Stimulated activated naive CD8-positive, alpha-beta T cell treated with anti-CD3 and anti-CD28 coated beads, Interleukin-15, Interleukin-2, amounts not matched to agents 100 ng/mL and 50 ng/mL, for 24 hours (primary cell): ENCODE data around the gene OR8G5.

Experiments
- H3K27ac Mint-ChIP-seq: one replicate; pipeline ENCODE4 v1.8.0; 2021; ENCODE audit warnings: mild to moderate bottlenecking, mixed read lengths
- H3K27me3 Mint-ChIP-seq: one replicate; pipeline ENCODE4 v1.8.0; 2021; ENCODE audit warnings: mixed read lengths
- H3K36me3 Mint-ChIP-seq: one replicate; pipeline ENCODE4 v1.8.0; 2021; ENCODE audit warnings: low read depth, mixed read lengths
- H3K4me1 Mint-ChIP-seq: one replicate; pipeline ENCODE4 v1.8.0; 2021; ENCODE audit warnings: low read depth, mixed read lengths
- H3K4me3 Mint-ChIP-seq: one replicate; pipeline ENCODE4 v1.8.0; 2021; ENCODE audit warnings: mild to moderate bottlenecking, mixed read lengths
- H3K9me3 Mint-ChIP-seq: one replicate; pipeline ENCODE4 v1.8.0; 2021; ENCODE audit warnings: mixed read lengths

Gene OR8G5

DNA sequence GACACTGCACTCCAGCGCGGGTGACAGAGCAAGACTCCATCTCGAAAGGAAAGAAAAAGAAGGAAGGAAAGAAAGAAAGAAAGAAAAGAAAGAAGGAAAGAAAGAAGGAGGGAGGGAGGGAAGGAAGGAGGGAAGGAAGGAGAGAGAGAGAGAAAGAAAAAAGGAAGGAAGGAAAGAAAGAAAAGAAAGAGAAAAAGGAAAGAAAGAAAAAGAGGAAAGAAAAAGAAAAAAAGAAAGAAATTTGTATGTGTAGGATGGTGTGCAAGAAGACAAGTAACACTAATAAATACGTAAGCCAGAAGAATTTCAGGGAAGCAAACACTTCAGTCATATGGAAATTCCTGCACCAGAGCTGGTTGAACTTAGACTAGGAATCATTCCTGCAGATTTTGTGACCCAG, 57.0 kb downstream of the OR8G5 start:
- H3K27me3 Mint-ChIP-seq: peaks cover 10% of the 10 kb centered on the region
- H3K27ac Mint-ChIP-seq: no peak overlapping the region
- no peaks in the 10 kb centered on the region for H3K36me3 Mint-ChIP-seq
- H3K4me3 Mint-ChIP-seq: no peak overlapping the region
- no peaks in the 10 kb centered on the region for H3K4me1 Mint-ChIP-seq
- no peaks in the 10 kb centered on the region for H3K9me3 Mint-ChIP-seq

DNA sequence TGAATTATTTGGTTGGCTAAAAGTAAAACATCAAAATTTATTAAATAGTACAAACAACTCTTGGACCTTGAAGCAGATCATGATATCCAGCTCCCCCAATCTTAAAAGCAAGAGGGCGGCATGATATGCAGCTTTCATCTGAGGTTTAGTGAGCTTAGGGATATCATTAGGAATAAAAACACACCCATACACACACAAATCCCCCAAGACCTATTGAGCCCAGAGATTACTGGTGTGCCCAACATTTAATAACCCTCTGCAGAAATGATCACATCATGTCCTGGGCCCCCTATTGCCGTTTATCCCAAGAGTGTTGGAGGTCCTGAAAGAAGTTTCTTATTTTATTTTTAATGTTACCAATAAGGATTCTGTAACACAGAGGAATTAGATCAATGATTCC, 57.7 kb downstream of the OR8G5 start, which contains the start of gene OR8D1:
Gene OR8D1, minus strand, starts transcription at position 101 of the 400 bp plus-strand sequence. CDS start 3,183 bp downstream, outside the sequence.
- Mint-ChIP-seq H3K27ac (no peak within 1 kb of the TSS), H3K36me3 (no peaks in the 10 kb centered on the region), H3K4me1 (no peaks in the 10 kb centered on the region), H3K4me3 (no peak within 1 kb of the TSS), H3K9me3 (no peaks in the 10 kb centered on the region), H3K27me3 (peaks cover 10% of the 10 kb centered on the region)

DNA sequence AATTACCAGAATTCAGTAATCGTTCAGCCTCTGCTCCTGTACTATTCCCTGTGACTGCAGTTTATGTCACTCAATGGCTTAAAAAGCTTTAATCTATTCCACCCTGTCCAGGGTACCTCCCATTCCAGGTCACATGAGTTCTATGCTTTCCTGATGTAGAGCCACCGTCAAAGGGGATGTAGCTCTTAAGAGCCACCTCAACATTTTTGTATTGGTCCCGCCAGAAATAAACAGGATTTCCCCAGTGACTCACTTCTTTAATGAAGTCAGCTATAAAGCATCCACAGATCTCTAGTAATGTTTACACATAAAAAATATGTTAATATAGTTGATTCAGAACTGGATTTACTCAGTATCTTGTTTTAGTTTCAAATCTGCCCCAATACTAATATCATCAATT, 58.9 kb downstream of the OR8G5 start:
- Mint-ChIP-seq H3K9me3 (no peaks in the 10 kb centered on the region), H3K4me1 (no peaks in the 10 kb centered on the region), H3K27me3 (peaks cover 10% of the 10 kb centered on the region), H3K36me3 (no peaks in the 10 kb centered on the region), H3K4me3 (no peak overlapping the region), H3K27ac (no peak overlapping the region)
